M059J (cell line): ENCODE measurements around the gene MBP. TPM values are rescaled to one million over a fixed set of nuclear protein-coding genes. Genes with fewer than 3 reads are reported as not detected.
A peak's percentile ranks its signal among the peaks of the same experiment; 100 is the strongest.

ENCODE experiments used
- DNase-seq: peaks from one replicate; pipeline ENCODE4 v3.0.0-alpha.2; 2012; ENCODE audit warnings: low read depth
- total RNA-seq: library from RNA; depleted of rRNA; stranded (reverse); fragments of >200 nt; shearing (Covaris generic); gene quantifications from 2 replicates; pipeline ENCODE4 v1.2.3, GENCODE V29; 2014; rRNA removed

Gene MBP
- 4.7 and 9.9 TPM in 2 replicates for total RNA-seq

- DNase-seq: peak; percentile 25
Measured at GRCh38 chr18:77132369-77133050, at the start of gene MBP. Gene MBP, minus strand, starts transcription at chr18:77132783. Its CDS starts 27,522 bp downstream, at chr18:77105261.

- DNase-seq: no peak
Measured at GRCh38 chr18:77181950-77182707, 49.5 kb upstream of the MBP start.

- DNase-seq: peak; percentile 17
Measured at GRCh38 chr18:77178559-77178958, 46.0 kb upstream of the MBP start.

GRCh38 chr18:77177009-77177408 lies 44.4 kb upstream of the MBP start:
- DNase-seq: peak; percentile 22

GRCh38 chr18:77173275-77174030 lies 40.9 kb upstream of the MBP start:
- DNase-seq: no peak

- no peak for DNase-seq
Measured at GRCh38 chr18:77170890-77171410, 38.4 kb upstream of the MBP start.

GRCh38 chr18:77168811-77169311 lies 36.3 kb upstream of the MBP start:
- DNase-seq: no peak

- DNase-seq: no peak
Measured at GRCh38 chr18:77167251-77167650, 34.7 kb upstream of the MBP start.

- DNase-seq: no peak
Measured at GRCh38 chr18:77166523-77166922, 33.9 kb upstream of the MBP start.

- DNase-seq: no peak
Measured at GRCh38 chr18:77165503-77166188, 33.1 kb upstream of the MBP start.

- DNase-seq: peak; percentile 16
Measured at GRCh38 chr18:77164763-77165485, 32.3 kb upstream of the MBP start.

- DNase-seq: no peak
Measured at GRCh38 chr18:77164026-77164425, 31.4 kb upstream of the MBP start.

GRCh38 chr18:77162580-77162979 lies 30.0 kb upstream of the MBP start:
- DNase-seq: peak; percentile 30

- no peak for DNase-seq
Measured at GRCh38 chr18:77161961-77162360, 29.4 kb upstream of the MBP start.

GRCh38 chr18:77161383-77161782 lies 28.8 kb upstream of the MBP start:
- no peak for DNase-seq

GRCh38 chr18:77160515-77160914 lies 27.9 kb upstream of the MBP start:
- DNase-seq: no peak

GRCh38 chr18:77157312-77157711 lies 24.7 kb upstream of the MBP start:
- no peak for DNase-seq

- no peak for DNase-seq
Measured at GRCh38 chr18:77155031-77155430, 22.4 kb upstream of the MBP start.

- no peak for DNase-seq
Measured at GRCh38 chr18:77153404-77153803, 20.8 kb upstream of the MBP start.

GRCh38 chr18:77151772-77152520 lies 19.4 kb upstream of the MBP start:
- DNase-seq: no peak
